K562 (cell line): ENCODE measurements around the gene IGSF3. TPM values are rescaled to one million over a fixed set of nuclear protein-coding genes. Genes with fewer than 3 reads are reported as not detected.

ENCODE experiments used
- ARID2 ChIP-seq: fragments of 450-650 bp; IDR thresholded peaks from 2 replicates; pipeline ENCODE4 v1.6.1; 2017; ENCODE audit warnings: antibody characterized with exemption, mild to moderate bottlenecking
- CBFA2T2 ChIP-seq: fragments of 450-650 bp; conservative IDR thresholded peaks from 2 replicates; pipeline ENCODE4 v1.6.1; 2017; ENCODE audit warnings: mild to moderate bottlenecking
- CBX8 ChIP-seq: fragments of 200-600 bp; sonication (generic); IDR thresholded peaks from 2 replicates; pipeline ENCODE4 v1.6.1; 2012; ENCODE audit warnings: borderline replicate concordance, mixed run types, low read depth, mild to moderate bottlenecking, moderate library complexity, mixed read lengths, low read length, control low read depth, inconsistent platforms; ENCODE audit not compliant: poor library complexity, severe bottlenecking; ENCODE audit errors: extremely low read depth
- CREB5 ChIP-seq: fragments of 250-450 bp; sonication (Bioruptor Pico); IDR thresholded peaks from 2 replicates; pipeline ENCODE4 v1.5.0; 2020; ENCODE audit warnings: mild to moderate bottlenecking
- ERF ChIP-seq: fragments of 450-650 bp; formaldehyde crosslinking; IDR thresholded peaks from 2 replicates; pipeline ENCODE4 v1.4.0; 2020; ENCODE audit warnings: mild to moderate bottlenecking, mixed read lengths
- FOXJ3 ChIP-seq: sonication (generic); formaldehyde crosslinking; IDR thresholded peaks from 2 replicates; pipeline ENCODE4 v1.4.0; 2020; ENCODE audit warnings: mild to moderate bottlenecking, missing genetic modification reagents
- HIVEP1 ChIP-seq: fragments of 250-450 bp; sonication (Bioruptor Pico); IDR thresholded peaks from 2 replicates; pipeline ENCODE4 v1.4.0; 2020; ENCODE audit warnings: mild to moderate bottlenecking
- HMG20A ChIP-seq: fragments of 450-650 bp; formaldehyde crosslinking; conservative IDR thresholded peaks from 2 replicates; pipeline ENCODE4 v1.4.0; 2020; ENCODE audit warnings: mild to moderate bottlenecking, mixed read lengths
- HMGN3 ChIP-seq: IDR thresholded peaks from 2 replicates; pipeline ENCODE4 v1.6.1; 2011; ENCODE audit warnings: borderline replicate concordance, low read depth, mild to moderate bottlenecking, mixed read lengths, low read length; ENCODE audit not compliant: insufficient read length; ENCODE audit errors: extremely low read depth
- LEF1 ChIP-seq: fragments of 450-650 bp; IDR thresholded peaks from 2 replicates; pipeline ENCODE4 v1.6.1; 2016; ENCODE audit warnings: mild to moderate bottlenecking
- MBD2 ChIP-seq: sonication (generic); IDR thresholded peaks from 2 replicates; pipeline ENCODE4 v1.6.1; 2016; ENCODE audit warnings: low read depth, borderline replicate concordance
- NEUROD1 ChIP-seq: fragments of 150-350 bp; IDR thresholded peaks from 2 replicates; pipeline ENCODE4 v1.6.1; 2014; ENCODE audit warnings: borderline replicate concordance, low read length, low read depth; ENCODE audit not compliant: partially characterized antibody
- PBX2 ChIP-seq, 2 experiments: IDR thresholded peaks in 1 of 2; conservative IDR thresholded peaks in 1 of 2; 2 replicates each; pipeline ENCODE4 v1.6.1; 2016; ENCODE audit warnings: low read depth in 2 of 2, mild to moderate bottlenecking in 1 of 2, missing compliant biosample characterization in 1 of 2, missing genetic modification characterization in 1 of 2, moderate library complexity in 1 of 2
- PCBP1 ChIP-seq: fragments of 200-400 bp; formaldehyde crosslinking; IDR thresholded peaks from 2 replicates; pipeline ENCODE4 v1.6.1; 2018; ENCODE audit warnings: mild to moderate bottlenecking, low read depth, low read length; ENCODE audit not compliant: poor library complexity, severe bottlenecking
- PHF8 ChIP-seq: fragments of 200-600 bp; sonication (generic); IDR thresholded peaks from 2 replicates; pipeline ENCODE4 v1.6.1; 2012; ENCODE audit warnings: mixed run types, mild to moderate bottlenecking, inconsistent platforms, low read length, moderate library complexity, borderline replicate concordance
- XRCC3 ChIP-seq: fragments of 450-650 bp; IDR thresholded peaks from 2 replicates; pipeline ENCODE4 v1.6.1; 2017; ENCODE audit warnings: mild to moderate bottlenecking, moderate library complexity
- ZBTB26 ChIP-seq: fragments of 450-650 bp; formaldehyde crosslinking; IDR thresholded peaks from 2 replicates; pipeline ENCODE4 v1.4.0; 2022; ENCODE audit warnings: missing genetic modification characterization
- ZFPM2 ChIP-seq: fragments of 250-450 bp; sonication (Bioruptor Pico); IDR thresholded peaks from 2 replicates; pipeline ENCODE4 v1.5.1; 2022; ENCODE audit warnings: mild to moderate bottlenecking
- ZNF134 ChIP-seq: fragments of 250-450 bp; sonication (Bioruptor Pico); conservative IDR thresholded peaks from 2 replicates; pipeline ENCODE4 v1.4.0; 2020
- ZNF197 ChIP-seq: fragments of 200-800 bp; sonication (Bioruptor generic); IDR thresholded peaks from 2 replicates; pipeline ENCODE4 v1.6.1; 2016; ENCODE audit warnings: low read depth, missing genetic modification characterization, missing compliant biosample characterization
- ZNF280A ChIP-seq: fragments of 450-650 bp; IDR thresholded peaks from 2 replicates; pipeline ENCODE4 v1.6.1; 2018; ENCODE audit warnings: mild to moderate bottlenecking, low read depth; ENCODE audit not compliant: partially characterized antibody
- ZNF347 ChIP-seq: fragments of 450-650 bp; formaldehyde crosslinking; IDR thresholded peaks from 2 replicates; pipeline ENCODE4 v1.4.0; 2020; ENCODE audit warnings: low read depth, mild to moderate bottlenecking, moderate library complexity
- ZNF444 ChIP-seq: fragments of 250-450 bp; sonication (Bioruptor Pico); IDR thresholded peaks from 2 replicates; pipeline ENCODE4 v1.4.0; 2020; ENCODE audit warnings: mild to moderate bottlenecking, moderate library complexity
- polyA plus RNA-seq, 8 experiments: library from polyadenylated mRNA; depleted of rRNA in 4 of 8; stranded (reverse) in 5 of 8; unstranded in 3 of 8; fragments of >200 nt; fragmentation: Nextera tagmentation in 2 of 8; fragmentation: Illumina TruSeq in 1 of 8; extraction: Ambion mirVana in 2 of 8; extraction: Trizol in 1 of 8; gene quantifications; 2 replicates each; pipeline versions ENCODE4 v1.2.1 to v1.2.3, GENCODE V29; 2011 to 2014; ENCODE audit warnings: inconsistent platforms in 1 of 8, missing spikeins in 1 of 8
- total RNA-seq, 7 experiments: library from RNA; depleted of rRNA in 6 of 7; stranded (reverse); fragments of >200 nt in 6 of 7; fragmentation: Illumina TruSeq in 2 of 7; extraction: Trizol in 2 of 7; gene quantifications; 2 replicates each; pipeline versions ENCODE4 v1.2.1 to v1.2.3, GENCODE V29; 2011 to 2021; ENCODE audit warnings: low replicate concordance in 1 of 7

The IGSF3 gene
- total and polyA plus RNA-seq, 9 of the 15 experiments (the other 6 are each of a cell fraction or from before 2014, with no cell fraction given), result 1.1 to 15.0 (median 8.3) TPM

GRCh38 chr1:116678732-116679090 is 11.2 kb upstream of the IGSF3 start (continued):
- TF ChIP-seq LEF1 (no peak), ZNF134 (no peak), PBX2 (CRISPR knock-in tag; IDR thresholded peaks at IDR 0.05; ENCODE audit: low read depth) (no peak), PBX2 (tag; conservative IDR thresholded peaks at IDR 0.05; ENCODE audit: low read depth) (no peak), CBX8 (no peak), MBD2 (no peak), ZBTB26 (peak; percentile 91), HIVEP1 (CRISPR knock-in tag) (no peak), PHF8 (no peak), CREB5 (no peak), ERF (CRISPR knock-in tag) (no peak), ZNF444 (CRISPR knock-in tag) (no peak), HMGN3 (no peak), PCBP1 (no peak), ZNF197 (no peak), XRCC3 (no peak), FOXJ3 (CRISPR knock-in tag) (no peak), NEUROD1 (no peak), ZNF347 (CRISPR knock-in tag) (no peak), ARID2 (peak; percentile 78; the same call in 1 of the 2 replicates), CBFA2T2 (no peak), ZFPM2 (no peak), ZNF280A (peak; percentile 26), HMG20A (no peak)
